Psoas muscle (tissue), 8 donors: Measurements from ENCODE around the gene AJAP1. TPM values are rescaled to one million over a fixed set of nuclear protein-coding genes. Genes with fewer than 3 reads are reported as not detected.

Source experiments
- ATAC-seq, 4 donors: fragments of 200-7000 bp; cut with Tn5 transposase; one replicate each; pipeline ENCODE4 v1.9.1; 2020; ENCODE audit warnings: moderate library complexity in 3 of 4, mild to moderate bottlenecking in 2 of 4
- DNase-seq, 2 donors: peaks; one replicate each; pipeline ENCODE4 v3.0.0-alpha.2; 2020
- H3K27ac ChIP-seq: fragments of 200-600 bp; one replicate; pipeline ENCODE4 v1.8.0; 2022
- H3K27me3 ChIP-seq, 3 donors: fragments of 200-600 bp in 1 of 3; one replicate each; pipeline versions ENCODE4 v1.6.1 to v1.8.0; 2013 to 2022; ENCODE audit warnings: low read length in 2 of 3, mild to moderate bottlenecking in 2 of 3, moderate library complexity in 1 of 3; ENCODE audit not compliant: insufficient read depth in 3 of 3
- H3K36me3 ChIP-seq, 2 donors: fragments of 200-600 bp in 1 of 2; one replicate each; pipeline versions ENCODE4 v1.6.1 to v1.8.0; 2013 to 2022; ENCODE audit warnings: low read depth in 1 of 2, mild to moderate bottlenecking in 1 of 2, moderate library complexity in 1 of 2; ENCODE audit not compliant: insufficient read depth in 1 of 2
- H3K4me1 ChIP-seq: fragments of 200-600 bp; one replicate; pipeline ENCODE4 v1.8.0; 2022
- H3K4me3 ChIP-seq: fragments of 200-600 bp; one replicate; pipeline ENCODE4 v1.8.0; 2022; ENCODE audit warnings: mild to moderate bottlenecking
- H3K9me3 ChIP-seq: fragments of 200-600 bp; one replicate; pipeline ENCODE4 v1.8.0; 2022
- CTCF ChIP-seq: fragments of 200-600 bp; IDR thresholded peaks from one replicate; pipeline ENCODE4 v1.8.0; 2022; ENCODE audit warnings: antibody characterized with exemption
- WGBS, 3 donors: extraction: QIAGEN DNeasy Blood & Tissue Kit; methylation state at CpG; one replicate each; pipeline versions ENCODE4 v1.1.6 to v1.1.7; 2013; 5-methylcytosine and 5-hydroxymethylcytosine counted together
- intact Hi-C, 2 donors: fragments of 100-400 bp; cut with DNase I; formaldehyde crosslinking; loops; one replicate each; pipeline versions ENCODE4 v1.11.0 to v1.14.2; 2022
- polyA plus RNA-seq, 3 donors: library from polyadenylated mRNA; stranded (reverse); fragments of 200-250 nt; gene quantifications; one replicate each; pipeline ENCODE4 v1.2.3, GENCODE V29; 2013
- total RNA-seq, 4 donors: library from RNA; stranded (reverse); fragmentation: NEBNext Ultra II Directional in 2 of 4; extraction: Animal tissue kit (Norgen Biotek cat#: 25700) in 2 of 4; gene quantifications; one replicate each; pipeline versions ENCODE4 v1.2.1 to v1.2.4, GENCODE V29; 2021 to 2023
- donor health status: healthy with polysubstance abuse.
- donor health status: DM: no; HTN: no; CAD: no; lungs with moderate emphysema.
- donor health status: Bipolar disorder and iron deficiency.
- donor health status: healthy.
- donor health status: DM: yes; HTN: yes; CAD: no.
- donor health status: DM: no; HTN: no; CAD: no.
- donor health status: DM: no; HTN: no; CAD: no.
- donor health status: DM: yes; HTN: yes; CAD: no.

The AJAP1 gene
- total and polyA plus RNA-seq, 7 donors = under 0.01 to 1.4 (median 0.07) TPM

DNA sequence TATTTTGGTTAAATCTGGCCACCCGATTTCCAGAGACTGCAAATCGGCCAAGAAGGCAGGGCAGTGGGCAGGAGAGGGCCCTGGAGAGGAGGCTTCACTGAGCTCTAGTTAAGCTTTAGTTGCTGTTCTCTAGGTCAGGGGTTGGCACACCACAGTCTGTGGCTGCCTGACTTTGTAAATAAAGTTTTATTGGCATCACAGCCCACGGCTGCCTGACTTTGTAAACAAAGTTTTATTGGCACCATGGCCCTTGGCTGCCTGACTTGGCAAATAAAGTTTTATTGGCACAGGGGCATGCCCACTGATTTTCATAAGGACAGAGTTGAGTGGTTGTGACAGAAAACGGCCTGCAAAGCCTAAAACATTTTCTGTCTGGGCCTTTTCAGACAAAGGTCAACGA lies 19.7 kb downstream of the AJAP1 start:
- no peak overlapping the region for H3K4me3 ChIP-seq
- H3K9me3 ChIP-seq = no peaks in the 10 kb centered on the region
- no peak for DNase-seq
- TF ChIP-seq CTCF = no peak
- intact Hi-C loops = no loop called here
- H3K4me1 ChIP-seq = no peaks in the 10 kb centered on the region
- H3K27ac ChIP-seq = no peak overlapping the region
- peaks cover 0 to 4% (median 0%) of the 10 kb centered on the region in 3 donors for H3K27me3 ChIP-seq
- ATAC-seq = no peak
- WGBS, 3 donors = 81 to 85% (median 84%) methylated on average over 5 of the region's 5 CpGs
- no peaks in the 10 kb centered on the region for H3K36me3 ChIP-seq

DNA sequence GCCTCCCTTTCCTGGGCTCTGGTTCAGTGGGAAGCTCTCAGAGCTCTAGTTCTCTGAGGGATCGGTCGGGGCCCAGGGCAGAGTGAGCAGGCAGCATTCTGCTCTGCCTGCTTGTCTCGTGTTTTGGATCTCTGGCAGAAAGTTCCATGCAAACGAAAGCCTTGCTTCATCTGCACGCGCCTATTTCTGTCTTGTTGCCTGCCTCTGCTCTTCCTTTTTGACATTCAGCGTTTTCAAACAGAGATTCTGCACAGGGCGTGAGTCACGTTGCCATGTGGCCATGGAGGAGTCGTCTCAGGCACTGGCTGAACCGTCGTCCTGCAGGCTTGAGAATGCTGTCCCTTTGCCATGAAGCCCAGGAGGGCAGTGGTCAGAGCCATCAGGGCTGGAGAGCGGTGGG lies 20.3 kb downstream of the AJAP1 start:
- no peaks in the 10 kb centered on the region for H3K36me3 ChIP-seq
- WGBS, 3 donors = 83 to 88% (median 84%) methylated on average over 13 of the region's 13 CpGs
- H3K27ac ChIP-seq = no peak overlapping the region
- no peak for TF ChIP-seq CTCF
- DNase-seq = no peak
- H3K4me1 ChIP-seq = no peaks in the 10 kb centered on the region
- no peak overlapping the region for H3K4me3 ChIP-seq
- intact Hi-C loops = no loop called here
- H3K9me3 ChIP-seq = no peaks in the 10 kb centered on the region
- H3K27me3 ChIP-seq = peaks cover 0 to 4% (median 0%) of the 10 kb centered on the region in 3 donors
- no peak for ATAC-seq

GRCh38 chr1:4675454-4676186 lies 21.2 kb downstream of the AJAP1 start:
- intact Hi-C loops = no loop called here
- Histone ChIP-seq H3K4me3 (no peak overlapping the region), H3K27me3 (peaks cover 0 to 4% (median 0%) of the 10 kb centered on the region in 3 donors), H3K27ac (no peak overlapping the region), H3K4me1 (no peaks in the 10 kb centered on the region), H3K9me3 (no peaks in the 10 kb centered on the region), H3K36me3 (no peaks in the 10 kb centered on the region)
- ATAC-seq (no peak), DNase-seq (no peak)
- no peak for TF ChIP-seq CTCF
- WGBS, 3 donors = 74 to 79% (median 76%) methylated on average over 21 of the region's 21 CpGs

DNA sequence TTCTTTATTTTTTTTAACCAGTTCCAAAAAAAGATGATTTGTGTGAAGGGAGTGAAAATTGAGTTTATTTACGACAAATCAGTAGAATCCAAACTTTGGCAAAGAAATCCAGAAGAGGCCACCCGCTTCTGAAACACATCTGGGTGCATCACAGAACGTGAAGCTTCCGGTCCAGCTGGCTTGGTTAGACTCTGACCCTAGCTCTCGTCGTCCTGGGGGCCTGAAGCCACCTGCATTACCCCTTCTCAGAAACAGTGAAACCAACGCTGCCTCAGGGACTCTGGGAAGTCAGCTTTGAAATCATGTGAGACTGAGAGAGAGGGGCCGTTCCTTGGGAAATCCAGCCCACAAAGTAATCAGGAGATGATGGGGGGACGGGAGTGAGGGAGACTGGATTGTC lies 21.8 kb downstream of the AJAP1 start:
- no peak for ATAC-seq
- no peaks in the 10 kb centered on the region for H3K4me1 ChIP-seq
- DNase-seq = no peak
- 19 to 49% (median 37%) methylated on average over 9 of the region's 9 CpGs for WGBS, 3 donors
- no peak for TF ChIP-seq CTCF
- intact Hi-C loops = no loop called here
- no peak overlapping the region for H3K27ac ChIP-seq
- H3K36me3 ChIP-seq = no peaks in the 10 kb centered on the region
- H3K9me3 ChIP-seq = no peaks in the 10 kb centered on the region
- no peak overlapping the region for H3K4me3 ChIP-seq
- peaks cover 0 to 4% (median 0%) of the 10 kb centered on the region in 3 donors for H3K27me3 ChIP-seq

DNA sequence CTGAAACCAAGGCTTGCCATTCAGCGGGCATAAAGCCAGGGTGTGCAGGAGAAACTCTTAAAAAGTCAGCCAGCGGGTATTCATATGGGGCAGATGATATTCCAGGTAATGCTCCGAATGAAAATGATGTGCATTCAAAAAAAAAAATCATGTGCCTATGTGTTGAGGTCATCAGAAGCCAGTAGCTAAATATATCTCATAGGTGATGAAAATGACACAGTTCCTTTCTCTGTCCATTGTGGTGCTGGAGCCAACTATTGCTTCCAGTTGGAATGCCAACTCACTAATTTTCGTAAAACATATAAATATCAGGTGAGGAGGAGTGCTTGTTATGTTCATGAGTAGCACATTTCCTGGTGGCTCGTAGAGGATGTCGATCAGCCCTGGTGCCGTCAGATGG lies 23.2 kb downstream of the AJAP1 start:
- intact Hi-C loops = no loop called here
- no peak for TF ChIP-seq CTCF
- no peak overlapping the region for H3K27ac ChIP-seq
- ATAC-seq = no peak
- WGBS, 3 donors = 78 to 89% (median 83%) methylated on average over 7 of the region's 7 CpGs
- no peaks in the 10 kb centered on the region for H3K4me1 ChIP-seq
- no peak for DNase-seq
- H3K36me3 ChIP-seq = no peaks in the 10 kb centered on the region
- H3K4me3 ChIP-seq = no peak overlapping the region
- no peaks in the 10 kb centered on the region for H3K9me3 ChIP-seq
- peaks cover 0 to 4% (median 0%) of the 10 kb centered on the region in 3 donors for H3K27me3 ChIP-seq
